ENCODE results near the gene PAN3.

PAN3 gene

DNA sequence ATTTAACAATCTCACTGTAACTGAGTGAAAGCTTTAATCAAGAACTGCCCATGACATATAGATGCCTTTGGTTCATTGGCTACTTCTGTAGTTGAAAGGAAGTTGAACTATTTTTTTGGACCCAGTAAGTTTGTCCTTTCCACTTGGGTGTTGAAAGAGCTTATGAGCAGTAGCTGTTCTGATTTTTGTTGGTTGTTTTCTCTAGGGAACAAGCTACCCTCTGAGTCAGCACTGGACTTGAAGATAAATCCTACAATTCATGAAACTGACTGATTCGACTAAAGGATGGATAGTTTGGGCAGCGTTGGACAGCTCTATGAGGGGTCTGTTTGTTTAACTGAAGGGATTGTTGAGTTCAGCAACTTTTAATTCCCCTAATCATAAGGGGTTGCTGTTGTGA is 101.0 kb downstream of the PAN3 start:
- TF ChIP-seq, protein P1, sequence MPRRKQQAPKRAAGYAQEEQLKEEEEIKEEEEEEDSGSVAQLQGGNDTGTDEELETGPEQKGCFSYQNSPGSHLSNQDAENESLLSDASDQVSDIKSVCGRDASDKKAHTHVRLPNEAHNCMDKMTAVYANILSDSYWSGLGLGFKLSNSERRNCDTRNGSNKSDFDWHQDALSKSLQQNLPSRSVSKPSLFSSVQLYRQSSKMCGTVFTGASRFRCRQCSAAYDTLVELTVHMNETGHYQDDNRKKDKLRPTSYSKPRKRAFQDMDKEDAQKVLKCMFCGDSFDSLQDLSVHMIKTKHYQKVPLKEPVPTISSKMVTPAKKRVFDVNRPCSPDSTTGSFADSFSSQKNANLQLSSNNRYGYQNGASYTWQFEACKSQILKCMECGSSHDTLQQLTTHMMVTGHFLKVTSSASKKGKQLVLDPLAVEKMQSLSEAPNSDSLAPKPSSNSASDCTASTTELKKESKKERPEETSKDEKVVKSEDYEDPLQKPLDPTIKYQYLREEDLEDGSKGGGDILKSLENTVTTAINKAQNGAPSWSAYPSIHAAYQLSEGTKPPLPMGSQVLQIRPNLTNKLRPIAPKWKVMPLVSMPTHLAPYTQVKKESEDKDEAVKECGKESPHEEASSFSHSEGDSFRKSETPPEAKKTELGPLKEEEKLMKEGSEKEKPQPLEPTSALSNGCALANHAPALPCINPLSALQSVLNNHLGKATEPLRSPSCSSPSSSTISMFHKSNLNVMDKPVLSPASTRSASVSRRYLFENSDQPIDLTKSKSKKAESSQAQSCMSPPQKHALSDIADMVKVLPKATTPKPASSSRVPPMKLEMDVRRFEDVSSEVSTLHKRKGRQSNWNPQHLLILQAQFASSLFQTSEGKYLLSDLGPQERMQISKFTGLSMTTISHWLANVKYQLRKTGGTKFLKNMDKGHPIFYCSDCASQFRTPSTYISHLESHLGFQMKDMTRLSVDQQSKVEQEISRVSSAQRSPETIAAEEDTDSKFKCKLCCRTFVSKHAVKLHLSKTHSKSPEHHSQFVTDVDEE (CRISPR knock-in tag; IDR thresholded peaks at IDR 0.05), result no peak
- TF ChIP-seq ZFP30 (CRISPR knock-in tag; IDR thresholded peaks at IDR 0.05), result no peak
- TF ChIP-seq ARNTL (CRISPR knock-in tag; IDR thresholded peaks at IDR 0.05; ENCODE audit: borderline replicate concordance, low read depth), result no peak
- TF ChIP-seq GLIS3 (CRISPR knock-in tag; IDR thresholded peaks at IDR 0.05), result no peak
- TF ChIP-seq ZNF565 (CRISPR knock-in tag; conservative IDR thresholded peaks at IDR 0.05; ENCODE audit: low read depth), result no peak
- no peak for ATAC-seq

DNA sequence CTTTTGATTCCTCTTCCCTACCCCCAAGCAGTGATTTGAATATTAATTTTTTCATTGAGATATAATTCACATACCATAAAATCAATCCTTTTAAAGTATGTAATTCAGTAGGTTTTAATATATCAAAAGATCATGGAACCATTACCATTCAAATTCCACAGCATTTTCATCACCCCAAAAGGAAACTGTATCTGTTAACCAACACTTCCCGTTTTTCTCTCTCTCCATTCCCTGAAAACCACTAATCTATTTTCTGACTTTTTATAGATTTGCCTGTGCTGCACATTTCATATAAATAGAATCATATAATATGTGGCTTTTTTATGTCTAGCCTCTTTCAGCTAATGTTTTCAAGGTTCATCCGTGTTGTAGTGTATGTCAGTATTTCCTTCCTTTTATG is 107.1 kb downstream of the PAN3 start:
- no peak for TF ChIP-seq TOX (CRISPR knock-in tag; IDR thresholded peaks at IDR 0.05; ENCODE audit: borderline replicate concordance)
- TF ChIP-seq ZNF565 (CRISPR knock-in tag; conservative IDR thresholded peaks at IDR 0.05; ENCODE audit: low read depth), result no peak
- TF ChIP-seq RARB (CRISPR knock-in tag; IDR thresholded peaks at IDR 0.05), result no peak
- TF ChIP-seq SNAI2 (CRISPR knock-in tag; IDR thresholded peaks at IDR 0.05), result no peak
- no peak for TF ChIP-seq GLIS3 (CRISPR knock-in tag; IDR thresholded peaks at IDR 0.05)
- no peak for TF ChIP-seq ZNF70 (CRISPR knock-in tag; IDR thresholded peaks at IDR 0.05)
- TF ChIP-seq ISL1 (CRISPR knock-in tag; IDR thresholded peaks at IDR 0.05), result no peak
- TF ChIP-seq TCF4 (CRISPR knock-in tag; IDR thresholded peaks at IDR 0.05; ENCODE audit: borderline replicate concordance), result no peak
- no peak for ATAC-seq

DNA sequence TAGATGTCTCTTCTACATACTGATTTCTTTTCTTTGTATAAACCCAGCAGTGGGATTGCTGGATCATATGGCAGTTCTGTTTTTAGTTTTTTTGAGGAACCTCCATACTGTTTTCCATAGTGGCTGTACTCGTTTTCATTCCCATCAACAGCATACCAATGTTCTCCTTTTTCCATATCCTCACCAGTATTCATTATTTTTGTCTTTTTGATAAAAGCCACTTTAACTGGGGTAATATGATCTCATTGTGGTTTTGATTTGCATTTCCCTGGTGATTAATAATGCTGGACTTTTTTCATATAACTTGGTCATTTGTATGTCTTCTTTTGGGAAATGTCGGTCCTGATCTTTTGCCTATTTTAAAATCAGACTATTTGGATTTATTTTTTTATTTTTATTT is 108.5 kb downstream of the PAN3 start:
- no peak for TF ChIP-seq ZNF70 (CRISPR knock-in tag; IDR thresholded peaks at IDR 0.05)
- no peak for TF ChIP-seq OSR1 (CRISPR knock-in tag; IDR thresholded peaks at IDR 0.05)
- TF ChIP-seq TCF4 (CRISPR knock-in tag; IDR thresholded peaks at IDR 0.05; ENCODE audit: borderline replicate concordance), result no peak
- no peak for TF ChIP-seq ARNTL (CRISPR knock-in tag; IDR thresholded peaks at IDR 0.05; ENCODE audit: borderline replicate concordance, low read depth)
- TF ChIP-seq, protein P1 (CRISPR knock-in tag; IDR thresholded peaks at IDR 0.05), result no peak
- no peak for ATAC-seq

DNA sequence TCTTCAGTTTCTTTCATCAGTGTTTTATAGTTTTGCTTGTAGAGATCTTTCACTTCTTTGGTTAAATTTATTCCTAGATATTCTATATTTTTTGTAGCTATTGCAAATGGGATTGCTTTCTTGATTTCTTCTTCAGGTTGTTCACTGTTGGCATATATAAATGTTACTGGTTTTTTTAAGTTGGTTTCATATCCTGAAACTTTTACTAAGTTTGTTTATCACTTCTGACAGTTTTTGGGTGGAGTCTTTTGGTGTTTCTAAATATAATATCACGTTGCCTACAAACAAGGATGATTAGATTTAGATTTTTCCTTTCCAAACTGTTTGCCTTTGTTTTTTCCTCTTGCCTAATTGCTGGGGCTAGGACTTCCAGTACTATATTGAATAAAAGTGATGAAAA is 109.7 kb downstream of the PAN3 start:
- TF ChIP-seq, protein P2, sequence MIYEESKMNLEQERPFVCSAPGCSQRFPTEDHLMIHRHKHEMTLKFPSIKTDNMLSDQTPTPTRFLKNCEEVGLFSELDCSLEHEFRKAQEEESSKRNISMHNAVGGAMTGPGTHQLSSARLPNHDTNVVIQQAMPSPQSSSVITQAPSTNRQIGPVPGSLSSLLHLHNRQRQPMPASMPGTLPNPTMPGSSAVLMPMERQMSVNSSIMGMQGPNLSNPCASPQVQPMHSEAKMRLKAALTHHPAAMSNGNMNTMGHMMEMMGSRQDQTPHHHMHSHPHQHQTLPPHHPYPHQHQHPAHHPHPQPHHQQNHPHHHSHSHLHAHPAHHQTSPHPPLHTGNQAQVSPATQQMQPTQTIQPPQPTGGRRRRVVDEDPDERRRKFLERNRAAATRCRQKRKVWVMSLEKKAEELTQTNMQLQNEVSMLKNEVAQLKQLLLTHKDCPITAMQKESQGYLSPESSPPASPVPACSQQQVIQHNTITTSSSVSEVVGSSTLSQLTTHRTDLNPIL (CRISPR knock-in tag; IDR thresholded peaks at IDR 0.05; ENCODE audit: low read depth), result no peak
- no peak for TF ChIP-seq ISL1 (CRISPR knock-in tag; IDR thresholded peaks at IDR 0.05)
- no peak for TF ChIP-seq TOX (CRISPR knock-in tag; IDR thresholded peaks at IDR 0.05; ENCODE audit: borderline replicate concordance)
- no peak for TF ChIP-seq ARNTL (CRISPR knock-in tag; IDR thresholded peaks at IDR 0.05; ENCODE audit: borderline replicate concordance, low read depth)
- TF ChIP-seq CSDC2 (CRISPR knock-in tag; IDR thresholded peaks at IDR 0.05), result no peak
- TF ChIP-seq RARB (CRISPR knock-in tag; IDR thresholded peaks at IDR 0.05), result no peak
- no peak for TF ChIP-seq GLIS3 (CRISPR knock-in tag; IDR thresholded peaks at IDR 0.05)
- ATAC-seq, result no peak

DNA sequence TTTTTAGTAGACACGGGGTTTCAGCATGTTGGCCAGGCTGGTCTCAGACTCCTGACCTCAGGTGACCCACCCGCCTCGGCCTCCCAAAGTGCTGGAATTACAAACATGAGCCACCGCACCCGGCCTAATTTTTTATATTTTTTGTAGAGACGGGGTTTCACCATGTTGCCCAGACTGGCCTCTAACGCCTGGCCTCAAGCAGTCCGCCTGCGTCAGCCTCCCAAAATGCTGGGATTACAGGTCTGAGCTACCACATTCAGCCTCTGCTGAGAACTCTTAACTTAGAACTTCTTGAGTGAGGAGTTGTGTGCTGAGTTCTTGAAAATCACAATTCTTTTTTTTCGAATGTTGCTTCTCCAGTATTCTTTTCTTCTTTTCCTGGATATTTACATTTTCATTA is 112.2 kb downstream of the PAN3 start:
- no peak for ATAC-seq
- TF ChIP-seq ZFP30 (CRISPR knock-in tag; IDR thresholded peaks at IDR 0.05) (no peak), CSDC2 (CRISPR knock-in tag; IDR thresholded peaks at IDR 0.05) (no peak), PPARA (CRISPR knock-in tag; IDR thresholded peaks at IDR 0.05; ENCODE audit: borderline replicate concordance) (no peak), ZNF565 (CRISPR knock-in tag; conservative IDR thresholded peaks at IDR 0.05; ENCODE audit: low read depth) (no peak), SNAI2 (CRISPR knock-in tag; IDR thresholded peaks at IDR 0.05) (no peak), ZC3H10 (CRISPR knock-in tag; IDR thresholded peaks at IDR 0.05) (no peak), ARNTL (CRISPR knock-in tag; IDR thresholded peaks at IDR 0.05; ENCODE audit: borderline replicate concordance, low read depth) (no peak), ESRRG (CRISPR knock-in tag; IDR thresholded peaks at IDR 0.05) (no peak), RARB (CRISPR knock-in tag; IDR thresholded peaks at IDR 0.05) (no peak), OSR1 (CRISPR knock-in tag; IDR thresholded peaks at IDR 0.05) (no peak), TOX (CRISPR knock-in tag; IDR thresholded peaks at IDR 0.05; ENCODE audit: borderline replicate concordance) (no peak)
- TF ChIP-seq, protein P3, sequence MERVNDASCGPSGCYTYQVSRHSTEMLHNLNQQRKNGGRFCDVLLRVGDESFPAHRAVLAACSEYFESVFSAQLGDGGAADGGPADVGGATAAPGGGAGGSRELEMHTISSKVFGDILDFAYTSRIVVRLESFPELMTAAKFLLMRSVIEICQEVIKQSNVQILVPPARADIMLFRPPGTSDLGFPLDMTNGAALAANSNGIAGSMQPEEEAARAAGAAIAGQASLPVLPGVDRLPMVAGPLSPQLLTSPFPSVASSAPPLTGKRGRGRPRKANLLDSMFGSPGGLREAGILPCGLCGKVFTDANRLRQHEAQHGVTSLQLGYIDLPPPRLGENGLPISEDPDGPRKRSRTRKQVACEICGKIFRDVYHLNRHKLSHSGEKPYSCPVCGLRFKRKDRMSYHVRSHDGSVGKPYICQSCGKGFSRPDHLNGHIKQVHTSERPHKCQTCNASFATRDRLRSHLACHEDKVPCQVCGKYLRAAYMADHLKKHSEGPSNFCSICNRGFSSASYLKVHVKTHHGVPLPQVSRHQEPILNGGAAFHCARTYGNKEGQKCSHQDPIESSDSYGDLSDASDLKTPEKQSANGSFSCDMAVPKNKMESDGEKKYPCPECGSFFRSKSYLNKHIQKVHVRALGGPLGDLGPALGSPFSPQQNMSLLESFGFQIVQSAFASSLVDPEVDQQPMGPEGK (CRISPR knock-in tag; IDR thresholded peaks at IDR 0.05; ENCODE audit: borderline replicate concordance), result no peak
- TF ChIP-seq, protein P1 (CRISPR knock-in tag; IDR thresholded peaks at IDR 0.05), result no peak
- TF ChIP-seq, protein P4, sequence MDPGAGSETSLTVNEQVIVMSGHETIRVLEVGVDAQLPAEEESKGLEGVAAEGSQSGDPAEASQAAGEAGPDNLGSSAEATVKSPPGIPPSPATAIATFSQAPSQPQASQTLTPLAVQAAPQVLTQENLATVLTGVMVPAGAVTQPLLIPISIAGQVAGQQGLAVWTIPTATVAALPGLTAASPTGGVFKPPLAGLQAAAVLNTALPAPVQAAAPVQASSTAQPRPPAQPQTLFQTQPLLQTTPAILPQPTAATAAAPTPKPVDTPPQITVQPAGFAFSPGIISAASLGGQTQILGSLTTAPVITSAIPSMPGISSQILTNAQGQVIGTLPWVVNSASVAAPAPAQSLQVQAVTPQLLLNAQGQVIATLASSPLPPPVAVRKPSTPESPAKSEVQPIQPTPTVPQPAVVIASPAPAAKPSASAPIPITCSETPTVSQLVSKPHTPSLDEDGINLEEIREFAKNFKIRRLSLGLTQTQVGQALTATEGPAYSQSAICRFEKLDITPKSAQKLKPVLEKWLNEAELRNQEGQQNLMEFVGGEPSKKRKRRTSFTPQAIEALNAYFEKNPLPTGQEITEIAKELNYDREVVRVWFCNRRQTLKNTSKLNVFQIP (CRISPR knock-in tag; IDR thresholded peaks at IDR 0.05; ENCODE audit: borderline replicate concordance, low read depth), result no peak

Data from SK-N-SH treated with all-trans-retinoic acid at 6 μM for 48 hours (cell line).